Stomach smooth muscle (tissue), 2 donors: Measurements from ENCODE around the gene BTBD19.
"Not testable (repeated sequence)": the region's sequence is repeated elsewhere in the genome, so short reads cannot be mapped to it uniquely, and the experiment has no call there.

Source experiments
- H3K27ac ChIP-seq: one replicate; pipeline ENCODE4 v1.7.0; 2013; ENCODE audit warnings: mild to moderate bottlenecking, low read length, inconsistent platforms
- H3K27me3 ChIP-seq, 2 donors: one replicate each; pipeline ENCODE4 v1.7.0; 2013; ENCODE audit warnings: low read length in 2 of 2; ENCODE audit not compliant: insufficient read depth in 2 of 2, control insufficient read depth in 1 of 2
- H3K36me3 ChIP-seq, 2 donors: one replicate each; pipeline ENCODE4 v1.7.0; 2013; ENCODE audit warnings: low read length in 2 of 2; ENCODE audit not compliant: control insufficient read depth in 2 of 2, insufficient read depth in 2 of 2
- H3K4me1 ChIP-seq: one replicate; pipeline ENCODE4 v1.7.0; 2013; ENCODE audit warnings: low read length; ENCODE audit not compliant: control insufficient read depth, insufficient read depth
- H3K4me3 ChIP-seq, 2 donors: one replicate each; pipeline ENCODE4 v1.7.0; 2013; ENCODE audit warnings: low read length in 2 of 2
- H3K9ac ChIP-seq, 2 donors: one replicate each; pipeline ENCODE4 v1.7.0; 2013; ENCODE audit warnings: low read length in 2 of 2, mild to moderate bottlenecking in 1 of 2
- H3K9me3 ChIP-seq, 2 donors: one replicate each; pipeline ENCODE4 v1.7.0; 2013; ENCODE audit warnings: low read length in 2 of 2; ENCODE audit not compliant: control insufficient read depth in 2 of 2
- donor health status: healthy.
- donor health status: Pancreatic carcinoma.

BTBD19 gene

DNA sequence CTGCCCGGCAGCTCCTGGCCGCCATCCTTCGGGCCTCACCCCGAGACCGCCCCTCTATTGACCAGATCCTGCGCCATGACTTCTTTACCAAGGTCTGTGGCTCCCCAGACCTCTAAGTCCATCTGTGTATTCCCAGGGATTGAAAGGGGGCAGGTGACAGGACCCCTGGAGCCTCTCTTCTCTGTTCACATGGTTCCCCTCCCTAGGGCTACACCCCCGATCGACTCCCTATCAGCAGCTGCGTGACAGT lies 5.3 kb upstream of the BTBD19 start:
- Histone ChIP-seq H3K36me3 (peaks cover 11 to 18% of the 10 kb centered on the region in 2 donors), H3K27ac (no peak overlapping the region), H3K9me3 (no peaks in the 10 kb centered on the region), H3K4me3 (no peak overlapping the region), H3K9ac (no peak overlapping the region), H3K27me3 (no peaks in the 10 kb centered on the region), H3K4me1 (peaks cover 55% of the 10 kb centered on the region)

DNA sequence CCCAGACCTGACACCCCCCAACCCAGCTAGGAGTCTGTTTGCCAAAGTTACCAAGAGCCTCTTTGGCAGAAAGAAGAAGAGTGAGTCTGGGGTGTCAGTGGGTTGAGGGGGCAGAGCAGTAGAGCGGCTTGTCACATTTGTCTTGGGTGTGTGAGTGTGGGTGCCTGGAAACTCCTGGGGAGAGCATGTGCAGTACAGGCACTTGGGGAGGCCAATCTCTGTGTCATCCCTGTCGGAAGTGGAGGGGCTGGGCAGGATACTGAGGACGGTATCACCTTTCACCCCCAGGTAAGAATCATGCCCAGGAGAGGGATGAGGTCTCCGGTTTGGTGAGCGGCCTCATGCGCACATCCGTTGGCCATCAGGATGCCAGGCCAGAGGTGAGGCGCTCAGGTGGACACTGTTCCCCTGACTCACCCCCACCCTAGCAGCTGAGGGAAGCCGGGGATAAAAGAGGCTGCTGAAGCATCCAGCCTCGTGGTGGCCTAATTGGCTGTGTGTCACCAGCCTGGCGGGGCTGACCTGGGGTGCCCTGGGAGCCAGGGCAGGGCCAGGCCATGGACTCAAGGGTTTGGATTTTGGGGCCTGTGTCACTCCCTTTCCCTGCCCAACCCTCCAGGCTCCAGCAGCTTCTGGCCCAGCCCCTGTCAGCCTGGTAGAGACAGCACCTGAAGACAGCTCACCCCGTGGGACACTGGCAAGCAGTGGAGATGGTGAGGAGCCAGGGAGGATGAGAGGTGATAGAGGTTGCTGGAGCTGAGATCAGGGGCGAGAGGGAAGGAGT lies 4.8 kb upstream of the BTBD19 start:
- no peak overlapping the region for H3K27ac ChIP-seq
- peaks cover 60% of the 10 kb centered on the region for H3K4me1 ChIP-seq

DNA sequence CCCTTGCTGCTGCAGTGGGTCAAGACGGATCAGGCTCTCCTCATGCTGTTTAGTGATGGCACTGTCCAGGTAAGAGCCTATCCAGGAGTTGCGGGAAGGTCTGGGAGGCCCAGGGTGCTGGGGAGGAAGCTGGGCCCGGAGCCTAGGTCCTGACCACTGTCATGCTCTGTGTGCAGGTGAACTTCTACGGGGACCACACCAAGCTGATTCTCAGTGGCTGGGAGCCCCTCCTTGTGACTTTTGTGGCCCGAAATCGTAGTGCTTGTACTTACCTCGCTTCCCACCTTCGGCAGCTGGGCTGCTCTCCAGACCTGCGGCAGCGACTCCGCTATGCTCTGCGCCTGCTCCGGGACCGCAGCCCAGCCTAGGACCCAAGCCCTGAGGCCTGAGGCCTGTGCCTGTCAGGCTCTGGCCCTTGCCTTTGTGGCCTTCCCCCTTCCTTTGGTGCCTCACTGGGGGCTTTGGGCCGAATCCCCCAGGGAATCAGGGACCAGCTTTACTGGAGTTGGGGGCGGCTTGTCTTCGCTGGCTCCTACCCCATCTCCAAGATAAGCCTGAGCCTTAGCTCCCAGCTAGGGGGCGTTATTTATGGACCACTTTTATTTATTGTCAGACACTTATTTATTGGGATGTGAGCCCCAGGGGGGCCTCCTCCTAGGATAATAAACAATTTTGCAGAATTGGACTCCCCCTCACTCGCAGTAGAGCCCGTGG lies 2.9 kb upstream of the BTBD19 start:
- Histone ChIP-seq H3K4me3 (no peak overlapping the region), H3K4me1 (peaks cover 72% of the 10 kb centered on the region), H3K9me3 (no peaks in the 10 kb centered on the region), H3K9ac (no peak overlapping the region), H3K27me3 (no peaks in the 10 kb centered on the region), H3K27ac (no peak overlapping the region), H3K36me3 (peaks cover 11 to 18% of the 10 kb centered on the region in 2 donors)

More for the DNA sequence above, 4.8 kb upstream of the BTBD19 start:
- H3K4me3 ChIP-seq, result no peak overlapping the region
- H3K36me3 ChIP-seq, result peaks cover 11 to 18% of the 10 kb centered on the region in 2 donors
- H3K27me3 ChIP-seq, result no peaks in the 10 kb centered on the region
- no peak overlapping the region for H3K9ac ChIP-seq
- H3K9me3 ChIP-seq, result no peaks in the 10 kb centered on the region

DNA sequence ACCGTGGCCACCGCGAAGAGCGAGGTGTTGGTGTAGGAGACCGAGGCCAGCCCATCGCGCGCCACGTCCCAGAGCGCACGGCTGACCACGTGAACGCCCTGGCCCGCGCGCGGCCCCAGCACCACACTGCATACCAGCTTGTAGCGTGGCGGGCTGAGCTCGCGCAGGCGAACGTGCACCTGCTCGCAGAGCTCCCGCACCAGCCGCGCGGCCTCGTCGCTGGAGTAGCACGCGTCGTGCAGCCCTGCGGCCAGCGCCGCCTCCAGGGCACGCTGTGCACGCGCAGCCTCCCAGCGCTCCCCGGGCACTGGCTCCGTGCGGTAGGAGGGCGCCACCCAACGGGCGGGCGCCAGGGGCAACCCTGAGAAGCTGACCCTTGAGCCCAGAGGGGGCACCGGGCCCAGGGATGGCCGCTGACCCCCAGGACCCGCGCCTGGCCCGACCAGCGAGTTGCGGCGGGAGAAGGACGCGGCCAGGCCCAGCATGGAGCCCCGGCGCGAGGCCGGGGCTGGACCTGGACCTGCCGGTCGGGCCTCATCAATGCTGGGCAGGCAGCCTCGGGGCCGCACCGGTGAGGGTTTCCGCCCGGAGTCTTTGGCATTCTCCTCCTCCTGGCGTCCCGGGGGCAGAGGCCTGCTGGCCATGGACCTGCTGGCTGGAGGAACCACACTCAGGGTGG lies 2.2 kb upstream of the BTBD19 start:
- peak overlapping the region in 1 of 2 donors; percentile 83 for H3K9ac ChIP-seq

DNA sequence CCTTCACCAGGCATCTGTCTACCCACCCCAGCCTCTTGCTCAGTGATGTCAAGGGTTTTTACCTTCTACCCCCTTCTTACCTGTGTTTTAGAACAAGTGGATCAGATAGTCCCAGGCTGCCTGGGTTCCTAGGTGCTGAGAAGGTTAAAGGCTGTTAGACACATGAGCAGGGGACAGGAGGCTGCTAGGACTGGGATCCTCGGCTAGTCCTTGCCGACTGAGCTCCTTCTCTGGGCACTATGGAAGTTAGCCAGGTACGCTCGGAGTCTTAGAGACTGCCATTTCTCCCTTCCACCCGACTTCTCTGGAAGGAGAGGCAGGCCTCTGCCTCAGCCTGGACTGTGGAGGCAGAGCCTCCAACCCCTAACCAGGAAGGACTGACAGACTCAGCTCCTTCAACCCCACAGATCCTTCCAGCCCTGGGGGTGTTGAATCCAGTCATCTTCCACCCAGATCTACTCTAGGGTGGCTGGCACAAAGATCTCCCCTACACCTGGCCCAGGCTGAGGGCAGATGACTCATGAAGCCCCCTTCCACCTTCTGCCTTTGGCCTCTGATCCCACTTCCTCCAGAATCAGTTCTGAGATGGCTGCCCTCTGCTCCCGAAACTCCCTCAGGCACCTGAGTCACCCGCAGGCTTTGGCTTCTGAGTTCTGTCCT lies 1.5 kb upstream of the BTBD19 start, which contains the start of gene DYNLT4:
Gene DYNLT4 (minus strand): TSS at position 648 of the 660 bp plus-strand sequence. CDS start 683 bp downstream, outside the sequence.
- Histone ChIP-seq H3K36me3 (peaks cover 11 to 18% of the 10 kb centered on the region in 2 donors), H3K27me3 (no peaks in the 10 kb centered on the region), H3K27ac (peak within 1 kb of the TSS; percentile 98), H3K4me3 (peak within 1 kb of the TSS; percentile 43 to 63), H3K4me1 (peaks cover 72% of the 10 kb centered on the region), H3K9ac (peak within 1 kb of the TSS; percentile 83 to 84), H3K9me3 (no peaks in the 10 kb centered on the region)

More for the DNA sequence above, 2.2 kb upstream of the BTBD19 start:
- Histone ChIP-seq H3K27me3 (no peaks in the 10 kb centered on the region), H3K27ac (peak overlapping the region; percentile 98), H3K4me1 (peaks cover 71% of the 10 kb centered on the region), H3K36me3 (peaks cover 11 to 18% of the 10 kb centered on the region in 2 donors), H3K9me3 (no peaks in the 10 kb centered on the region), H3K4me3 (no peak overlapping the region)

DNA sequence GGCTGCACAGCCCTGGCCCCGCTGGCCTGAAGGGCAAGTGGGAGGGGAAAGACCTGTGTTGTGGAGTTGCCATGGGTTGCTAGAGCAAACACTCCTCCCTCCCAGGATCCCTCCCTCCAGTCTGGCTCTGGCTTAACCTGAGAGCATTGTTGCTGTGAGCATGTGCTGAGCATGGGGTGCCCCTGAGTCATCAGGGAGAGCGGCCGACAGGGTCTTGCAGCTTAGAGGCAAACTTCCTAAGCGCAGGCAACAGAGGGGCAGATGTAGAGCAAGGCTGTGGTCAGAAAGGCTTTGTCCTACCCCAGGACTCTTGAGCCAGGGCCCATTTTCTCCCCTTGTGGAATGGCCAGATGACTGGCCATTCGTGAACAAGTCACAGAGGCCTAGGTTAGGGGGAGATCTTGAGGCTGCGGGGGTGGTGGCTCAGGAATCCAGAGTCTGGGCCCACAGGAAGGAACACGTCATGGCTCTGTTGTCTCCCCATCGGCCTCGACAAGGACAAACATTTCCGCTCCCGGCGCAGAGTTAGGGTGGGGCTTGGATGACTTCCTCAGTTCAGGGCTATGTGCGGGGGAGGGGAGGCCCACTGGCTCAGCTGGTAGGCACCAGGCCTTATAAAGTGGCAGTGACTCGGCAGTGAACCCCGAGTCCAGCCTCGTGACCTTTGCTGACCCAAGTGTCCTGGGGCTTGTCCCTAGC lies 810 bp upstream of the BTBD19 start:
- peaks cover 11 to 18% of the 10 kb centered on the region in 2 donors for H3K36me3 ChIP-seq
- H3K4me1 ChIP-seq, result peaks cover 66% of the 10 kb centered on the region
- H3K9me3 ChIP-seq, result no peaks in the 10 kb centered on the region
- H3K4me3 ChIP-seq, result peak overlapping the region; percentile 43 to 63
- H3K27me3 ChIP-seq, result no peaks in the 10 kb centered on the region
- peak overlapping the region; percentile 98 for H3K27ac ChIP-seq
- peak overlapping the region; percentile 83 to 84 for H3K9ac ChIP-seq

DNA sequence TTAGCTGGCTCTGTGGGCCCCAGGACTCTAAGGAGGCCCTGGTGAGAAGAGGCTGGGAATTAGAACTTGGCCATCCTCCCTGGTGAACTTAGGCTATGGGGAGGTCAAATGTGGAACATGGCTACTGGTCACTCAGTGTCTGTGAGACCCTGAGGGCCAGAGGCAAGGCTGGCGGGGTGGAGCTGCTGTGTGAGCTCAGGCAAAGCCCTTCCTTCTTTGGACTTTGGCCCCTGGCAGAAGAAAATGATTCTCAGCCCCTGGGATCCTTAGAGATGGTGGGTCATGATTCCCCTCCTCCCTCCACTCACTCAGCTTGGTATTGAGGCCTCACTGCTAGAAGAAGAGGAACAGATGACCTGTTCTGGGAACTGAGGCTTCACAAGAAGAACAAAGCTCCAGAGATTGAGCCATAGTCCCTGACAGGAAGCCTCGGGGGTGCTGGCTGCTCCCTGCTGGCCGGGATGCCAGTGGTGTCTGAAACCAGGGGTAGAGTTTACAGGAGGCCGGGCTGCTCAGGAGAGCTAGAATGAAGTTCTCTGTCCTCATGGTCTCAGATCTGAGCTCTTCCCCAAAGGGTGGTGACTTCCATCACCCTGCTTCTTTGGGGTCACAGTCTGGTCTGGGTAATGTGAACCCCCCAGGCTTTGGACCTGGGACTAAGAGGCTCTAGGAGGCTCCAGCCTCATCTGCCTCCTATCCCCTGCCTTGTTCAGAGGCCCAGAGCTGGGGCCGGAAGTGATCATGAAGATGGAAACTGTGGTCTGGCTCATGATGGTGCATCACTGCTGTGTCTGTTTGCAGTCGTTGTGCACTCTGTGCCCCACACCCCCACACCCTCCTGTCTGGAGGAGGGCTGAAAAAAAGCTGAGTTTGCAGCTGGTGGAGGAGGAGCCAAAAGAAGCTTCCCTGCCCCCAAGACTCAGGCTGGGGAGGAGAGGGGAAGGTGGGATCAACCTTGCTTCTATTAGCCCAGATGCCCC lies 905 bp downstream of the BTBD19 start:
- Histone ChIP-seq H3K4me3 (peak overlapping the region; percentile 6 to 63), H3K36me3 (peaks cover 4 to 9% of the 10 kb centered on the region in 2 donors), H3K4me1 (peaks cover 73% of the 10 kb centered on the region), H3K27ac (peak overlapping the region; percentile 98), H3K9me3 (no peaks in the 10 kb centered on the region), H3K9ac (peak overlapping the region; percentile 80 to 83), H3K27me3 (no peaks in the 10 kb centered on the region)

DNA sequence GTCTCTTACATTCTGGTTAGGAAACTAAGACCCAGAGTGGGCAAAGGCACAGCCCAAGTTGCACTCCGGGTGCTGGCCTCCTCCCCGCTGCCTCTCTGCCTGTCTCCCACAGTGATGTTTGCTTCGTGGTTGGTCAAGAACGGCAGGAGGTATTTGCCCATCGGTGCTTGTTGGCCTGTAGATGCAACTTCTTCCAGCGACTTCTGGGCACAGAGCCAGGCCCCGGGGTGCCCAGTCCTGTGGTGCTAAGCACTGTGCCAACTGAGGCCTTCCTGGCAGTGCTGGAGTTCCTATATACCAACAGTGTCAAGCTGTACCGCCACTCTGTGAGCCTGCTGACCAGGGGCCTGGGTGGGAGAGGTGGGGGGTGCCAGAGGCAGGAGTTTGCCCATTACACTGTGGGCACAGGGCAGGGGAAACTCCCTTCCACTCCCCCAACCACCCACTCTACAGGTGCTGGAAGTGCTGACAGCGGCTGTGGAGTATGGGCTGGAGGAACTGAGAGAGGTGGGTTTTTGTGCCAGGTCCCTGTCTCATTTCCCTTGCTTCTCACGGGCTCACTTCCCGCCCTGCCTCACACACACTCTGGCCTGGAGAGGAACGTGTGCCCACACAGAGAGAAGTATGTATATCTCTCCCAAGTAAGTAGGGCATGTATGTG lies 1.9 kb downstream of the BTBD19 start:
- Histone ChIP-seq H3K27ac (peak overlapping the region; percentile 98), H3K9ac (peak overlapping the region; percentile 16 to 36), H3K9me3 (no peaks in the 10 kb centered on the region), H3K27me3 (no peaks in the 10 kb centered on the region), H3K4me3 (no peak overlapping the region), H3K36me3 (peaks cover 4 to 5% of the 10 kb centered on the region in 2 donors), H3K4me1 (peaks cover 69% of the 10 kb centered on the region)

DNA sequence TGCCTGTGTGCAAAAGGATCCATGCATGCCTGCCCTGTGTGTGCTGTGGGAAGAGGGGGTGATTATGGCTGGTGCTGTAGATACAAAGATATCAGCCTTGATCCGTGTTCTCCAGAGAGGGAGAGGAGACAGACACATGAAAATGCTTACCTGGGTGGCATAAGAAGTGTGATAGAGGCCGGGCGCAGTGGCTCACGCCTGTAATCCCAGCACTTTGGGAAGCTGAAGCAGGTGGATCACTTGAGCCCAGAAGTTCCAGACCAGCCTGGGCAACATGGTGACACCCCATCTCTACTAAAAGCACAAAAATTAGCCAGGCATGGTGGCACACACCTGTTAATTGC lies 2.4 kb downstream of the BTBD19 start:
- H3K9ac ChIP-seq, H3K4me3 ChIP-seq, H3K27me3 ChIP-seq, H3K36me3 ChIP-seq, H3K9me3 ChIP-seq: not testable (repeated sequence)
- Histone ChIP-seq H3K27ac (peak overlapping the region; percentile 98), H3K4me1 (peaks cover 66% of the 10 kb centered on the region)
